H1 (cell line): Measurements from ENCODE around the gene CISTR. TPM values are rescaled to one million over a fixed set of nuclear protein-coding genes. Genes with fewer than 3 reads are reported as not detected.

Experiments used
- CHD7 ChIP-seq: fragments of 300-600 bp; sonication (generic); IDR thresholded peaks from 2 replicates; pipeline ENCODE4 v1.7.1; 2012; ENCODE audit warnings: low read length, moderate library complexity, mild to moderate bottlenecking, inconsistent platforms; ENCODE audit not compliant: insufficient replicate concordance
- POLR2AphosphoS5 ChIP-seq: IDR thresholded peaks from 2 replicates; pipeline ENCODE4 v1.6.1; 2011; ENCODE audit warnings: low read depth, low read length
- RAD21 ChIP-seq, 2 experiments: IDR thresholded peaks in 1 of 2; conservative IDR thresholded peaks in 1 of 2; 2 replicates each; pipeline ENCODE4 v1.6.1; 2011; ENCODE audit warnings: low read depth in 2 of 2, low read length in 2 of 2, improper control_type of control experiment in 1 of 2, inconsistent platforms in 1 of 2, mild to moderate bottlenecking in 1 of 2, moderate library complexity in 1 of 2
- RFX5 ChIP-seq: IDR thresholded peaks from 2 replicates; pipeline ENCODE4 v1.6.1; 2011; ENCODE audit warnings: low read depth, low read length, improper control_type of control experiment, borderline replicate concordance
- TAF7 ChIP-seq: optimal IDR thresholded peaks from 2 replicates; pipeline ENCODE3; 2011; ENCODE audit warnings: low read depth, mild to moderate bottlenecking, inconsistent platforms, low read length, moderate library complexity, borderline replicate concordance
- YY1 ChIP-seq: IDR thresholded peaks from 2 replicates; pipeline ENCODE4 v1.6.1; 2011; ENCODE audit warnings: low read depth, mild to moderate bottlenecking, low read length
- polyA plus RNA-seq, 7 experiments: library from polyadenylated mRNA; depleted of rRNA in 3 of 7; stranded (reverse) in 5 of 7; unstranded in 2 of 7; fragments of >200 nt in 5 of 7; fragments of 200-250 nt in 2 of 7; gene quantifications; 1 replicate in 5 of 7; 2 replicates in 1 of 7; 4 replicates in 1 of 7; pipeline versions ENCODE4 v1.2.1 to v1.2.3, GENCODE V29; 2011 to 2013; ENCODE audit warnings: missing spikeins in 2 of 7, mixed read lengths in 2 of 7
- total RNA-seq: library from RNA; stranded (reverse); fragmentation: NEBNext Ultra II Directional; extraction: Animal tissue kit (Norgen Biotek cat#: 25700); gene quantifications from 2 replicates; pipeline ENCODE4 v1.2.1, GENCODE V29; 2021

Gene CISTR
- total and polyA plus RNA-seq, 2 of the 8 experiments (the other 6 are each of a cell fraction or from before 2014, with no cell fraction given), result not detected

GRCh38 chr12:53734425-53734824 lies 17.4 kb downstream of the CISTR start (continued):
- TF ChIP-seq CHD7 (no peak), POLR2AphosphoS5 (no peak), YY1 (no peak), TAF7 (no peak), RAD21 (IDR thresholded peaks at IDR 0.05 in 1 of 2, conservative IDR thresholded peaks at IDR 0.05 in 1 of 2; ENCODE audit: low read depth in 2 of 2, low read length in 2 of 2) (no peak), RFX5 (no peak)
- TF ChIP-seq, all 59 proteins: peak for 0
